Choroid plexus epithelial cell (primary cell): ENCODE measurements around the gene THSD7B.

ENCODE experiments used
- DNase-seq: peaks from one replicate; pipeline ENCODE4 v3.0.0-alpha.2; 2010; ENCODE audit warnings: low read depth
- H3K4me3 ChIP-seq: 2 replicates; pipeline ENCODE4 v1.5.1; 2011; ENCODE audit warnings: low read depth, mild to moderate bottlenecking, control low read depth, low read length, moderate library complexity
- CTCF ChIP-seq: conservative IDR thresholded peaks from 2 replicates; pipeline ENCODE4 v1.5.1; 2011; ENCODE audit warnings: low read depth, mild to moderate bottlenecking, control low read depth, inconsistent platforms, low read length, moderate library complexity

The THSD7B gene

GRCh38 chr2:137151731-137152130 lies 386.4 kb downstream of the THSD7B start:
- no peak for TF ChIP-seq CTCF
- H3K4me3 ChIP-seq: no peak overlapping the region
- no peak for DNase-seq

GRCh38 chr2:137154946-137155345 lies 389.6 kb downstream of the THSD7B start:
- H3K4me3 ChIP-seq: no peak overlapping the region
- TF ChIP-seq CTCF: no peak
- DNase-seq: no peak

GRCh38 chr2:137155356-137156104 lies 390.2 kb downstream of the THSD7B start:
- DNase-seq: peak; percentile 24
- H3K4me3 ChIP-seq: no peak overlapping the region
- no peak for TF ChIP-seq CTCF

- no peak for TF ChIP-seq CTCF
- DNase-seq: no peak
- no peak overlapping the region for H3K4me3 ChIP-seq
Observed at GRCh38 chr2:137156221-137156844, 391.0 kb downstream of the THSD7B start.

- H3K4me3 ChIP-seq: no peak overlapping the region
- TF ChIP-seq CTCF: no peak
- no peak for DNase-seq
Observed at GRCh38 chr2:137157851-137158250, 392.5 kb downstream of the THSD7B start.

GRCh38 chr2:137161250-137161649 lies 395.9 kb downstream of the THSD7B start:
- no peak overlapping the region for H3K4me3 ChIP-seq
- no peak for TF ChIP-seq CTCF
- no peak for DNase-seq

GRCh38 chr2:137165968-137166367 lies 400.6 kb downstream of the THSD7B start:
- DNase-seq: no peak
- H3K4me3 ChIP-seq: no peak overlapping the region
- no peak for TF ChIP-seq CTCF
